Smooth muscle cell of the brain vasculature (primary cell): Measurements from ENCODE around the gene DCTN3.
A peak's percentile ranks its signal among the peaks of the same experiment; 100 is the strongest.

Source experiments
- DNase-seq: peaks from one replicate; pipeline ENCODE4 v3.0.0-alpha.2; 2012; ENCODE audit warnings: low read depth, low spot score

The DCTN3 gene

GRCh38 chr9:34620061-34620994 lies at the start of gene DCTN3:
TSS of gene DCTN3 (minus strand) at chr9:34620495. CDS start at chr9:34620464, 31 bp downstream.
- peak; percentile 76 for DNase-seq

GRCh38 chr9:34665381-34666250 lies 45.3 kb upstream of the DCTN3 start:
- DNase-seq = peak; percentile 77

GRCh38 chr9:34665067-34665380 lies 44.7 kb upstream of the DCTN3 start:
- DNase-seq = no peak

- DNase-seq = peak; percentile 51
Observed at GRCh38 chr9:34664281-34665066, 44.2 kb upstream of the DCTN3 start.

- DNase-seq = no peak
Observed at GRCh38 chr9:34663303-34663605, 43.0 kb upstream of the DCTN3 start.

- DNase-seq = no peak
Observed at GRCh38 chr9:34662526-34663302, 42.4 kb upstream of the DCTN3 start, which contains the start of gene CCL27. TSS of gene CCL27 (minus strand) at chr9:34662657. CDS start at chr9:34662633, 24 bp downstream.

- DNase-seq = no peak
Observed at GRCh38 chr9:34659592-34660253, 39.4 kb upstream of the DCTN3 start.

GRCh38 chr9:34658461-34658860 lies 38.2 kb upstream of the DCTN3 start:
- DNase-seq = no peak

- DNase-seq = no peak
Observed at GRCh38 chr9:34656992-34657391, 36.7 kb upstream of the DCTN3 start.

- DNase-seq = no peak
Observed at GRCh38 chr9:34655394-34655793, 35.1 kb upstream of the DCTN3 start.

- DNase-seq = no peak
Observed at GRCh38 chr9:34654323-34655051, 34.2 kb upstream of the DCTN3 start.

- DNase-seq = no peak
Observed at GRCh38 chr9:34653151-34654072, 33.1 kb upstream of the DCTN3 start.

- no peak for DNase-seq
Observed at GRCh38 chr9:34652602-34653000, 32.3 kb upstream of the DCTN3 start.

- peak; percentile 39 for DNase-seq
Observed at GRCh38 chr9:34651876-34652601, 31.7 kb upstream of the DCTN3 start, which contains the start of gene IL11RA. TSS of gene IL11RA (plus strand) at chr9:34652185. CDS start at chr9:34655218, 3,033 bp downstream.

- no peak for DNase-seq
Observed at GRCh38 chr9:34651321-34651720, 31.0 kb upstream of the DCTN3 start.

GRCh38 chr9:34650816-34651215 lies 30.5 kb upstream of the DCTN3 start:
- no peak for DNase-seq

- no peak for DNase-seq
Observed at GRCh38 chr9:34648673-34649072, 28.4 kb upstream of the DCTN3 start.

- no peak for DNase-seq
Observed at GRCh38 chr9:34647651-34648050, 27.4 kb upstream of the DCTN3 start.
